GM18520 (cell line): Measurements from ENCODE around the gene NXNL1.
"Not testable (repeated sequence)": the region's sequence is repeated elsewhere in the genome, so short reads cannot be mapped to it uniquely, and the experiment has no call there.

ENCODE experiments used
- ATAC-seq: cut with Tn5 transposase; IDR thresholded peaks from one replicate; pipeline ENCODE4 v1.9.1; 2021; ENCODE audit not compliant: unreplicated experiment

NXNL1 gene, protein sequence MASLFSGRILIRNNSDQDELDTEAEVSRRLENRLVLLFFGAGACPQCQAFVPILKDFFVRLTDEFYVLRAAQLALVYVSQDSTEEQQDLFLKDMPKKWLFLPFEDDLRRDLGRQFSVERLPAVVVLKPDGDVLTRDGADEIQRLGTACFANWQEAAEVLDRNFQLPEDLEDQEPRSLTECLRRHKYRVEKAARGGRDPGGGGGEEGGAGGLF

DNA sequence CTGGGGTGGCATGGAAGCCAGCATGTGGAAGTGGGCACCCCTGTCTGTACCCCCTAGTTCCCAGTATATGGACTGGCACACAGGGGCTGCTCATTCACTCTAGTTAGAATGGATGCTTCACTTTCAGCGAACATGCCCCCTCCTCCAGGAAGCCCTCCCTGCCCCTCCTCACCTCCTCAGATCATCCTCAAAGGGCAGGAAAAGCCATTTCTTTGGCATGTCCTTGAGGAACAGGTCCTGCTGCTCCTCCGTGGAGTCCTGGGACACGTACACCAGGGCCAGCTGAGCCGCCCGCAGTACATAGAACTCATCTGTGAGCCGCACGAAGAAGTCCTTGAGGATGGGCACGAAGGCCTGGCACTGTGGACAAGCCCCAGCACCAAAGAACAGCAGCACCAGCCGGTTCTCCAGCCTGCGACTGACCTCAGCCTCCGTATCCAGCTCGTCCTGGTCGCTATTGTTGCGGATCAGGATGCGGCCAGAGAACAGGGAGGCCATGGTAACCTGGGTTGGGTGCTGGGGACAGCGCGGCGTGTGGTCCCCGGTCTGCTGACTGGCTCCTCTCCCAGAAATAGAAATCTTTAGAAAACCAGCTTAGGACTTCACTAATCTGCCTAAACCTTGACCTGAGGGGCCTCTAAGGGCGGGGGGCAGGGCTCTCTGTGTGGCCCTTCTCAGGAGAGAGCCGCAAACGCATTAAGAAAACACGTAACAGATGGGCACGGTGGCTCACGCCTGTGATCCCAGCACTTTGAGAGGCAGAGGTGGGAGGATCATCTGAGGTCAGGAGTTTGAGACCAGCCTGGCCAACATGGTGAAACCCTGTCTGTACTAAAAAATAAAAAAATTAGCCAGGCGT, at the start of gene NXNL1:
Gene NXNL1, minus strand, starts transcription at position 555 of the 859 bp plus-strand sequence. Its CDS starts 57 bp downstream, at position 498.
- ATAC-seq, result no peak

DNA sequence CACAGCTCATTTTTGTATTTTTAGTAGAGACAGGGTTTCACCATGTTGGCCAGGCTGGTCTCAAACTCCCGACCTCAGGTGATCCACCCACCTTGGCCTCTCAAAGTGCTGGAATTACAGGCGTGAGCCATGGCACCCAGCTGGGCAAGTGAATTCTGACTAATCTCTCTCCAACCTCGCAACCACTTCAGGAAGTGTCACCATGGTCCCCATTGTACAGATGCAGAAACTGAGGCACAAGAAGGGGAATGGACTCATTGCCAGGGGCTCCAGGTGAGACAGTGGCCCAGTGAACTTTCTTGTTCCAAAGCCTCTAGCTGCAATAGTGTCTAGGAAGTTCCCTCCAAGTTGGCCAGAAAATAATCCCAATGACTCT, 47.8 kb upstream of the NXNL1 start:
- ATAC-seq, result not testable (repeated sequence)

DNA sequence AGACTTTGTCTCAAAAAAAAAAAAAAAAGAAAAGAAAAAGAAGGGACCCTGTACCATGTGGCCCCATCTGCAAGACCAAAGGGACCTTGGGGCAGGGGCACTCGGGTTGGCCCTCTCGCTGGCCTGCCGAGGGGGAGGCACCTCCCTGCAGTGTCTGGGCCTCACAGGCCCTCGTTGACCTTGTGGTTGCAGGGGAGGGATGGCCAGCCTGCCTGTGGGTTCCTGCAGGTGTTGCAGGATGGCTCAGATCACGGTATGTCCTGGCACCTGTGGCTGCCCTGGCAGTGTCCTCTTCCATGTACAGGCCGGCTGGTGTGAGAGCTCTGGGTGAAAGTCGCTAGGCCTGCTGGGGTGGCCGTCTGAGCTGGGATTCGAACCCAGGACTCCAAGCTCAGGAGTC, 46.0 kb upstream of the NXNL1 start:
- ATAC-seq, result no peak

DNA sequence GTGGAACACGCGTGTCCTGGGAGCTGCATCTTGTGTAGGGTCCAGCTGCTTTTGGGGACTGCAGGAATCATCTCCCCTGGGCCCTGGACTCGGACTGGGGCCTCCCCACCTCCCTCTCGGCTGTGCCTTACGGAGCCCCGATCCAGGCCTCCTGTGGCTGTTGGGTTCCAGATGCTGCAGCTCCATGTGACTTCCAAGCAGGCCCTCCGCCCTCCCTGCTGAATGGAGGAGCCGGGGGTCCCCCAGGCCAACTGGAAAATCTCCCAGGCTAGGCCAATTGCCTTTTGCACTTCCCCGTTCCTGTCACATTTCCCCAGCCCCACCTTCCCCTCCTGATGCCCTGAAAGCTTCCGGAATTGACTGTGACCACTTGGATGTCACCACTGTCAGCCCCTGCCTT, 44.5 kb upstream of the NXNL1 start:
- ATAC-seq, result no peak

DNA sequence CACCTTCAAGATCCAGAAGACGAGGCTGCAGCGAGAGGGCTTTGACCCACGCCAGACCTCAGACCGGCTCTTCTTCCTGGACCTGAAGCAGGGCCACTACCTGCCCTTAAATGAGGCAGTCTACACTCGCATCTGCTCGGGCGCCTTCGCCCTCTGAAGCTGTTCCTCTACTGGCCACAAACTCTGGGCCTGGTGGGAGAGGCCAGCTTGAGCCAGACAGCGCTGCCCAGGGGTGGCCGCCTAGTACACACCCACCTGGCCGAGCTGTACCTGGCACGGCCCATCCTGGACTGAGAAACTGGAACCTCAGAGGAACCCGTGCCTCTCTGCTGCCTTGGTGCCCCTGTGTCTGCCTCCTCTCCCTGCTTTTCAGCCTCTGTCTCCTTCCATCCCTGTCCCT, 43.7 kb upstream of the NXNL1 start:
- no peak for ATAC-seq

DNA sequence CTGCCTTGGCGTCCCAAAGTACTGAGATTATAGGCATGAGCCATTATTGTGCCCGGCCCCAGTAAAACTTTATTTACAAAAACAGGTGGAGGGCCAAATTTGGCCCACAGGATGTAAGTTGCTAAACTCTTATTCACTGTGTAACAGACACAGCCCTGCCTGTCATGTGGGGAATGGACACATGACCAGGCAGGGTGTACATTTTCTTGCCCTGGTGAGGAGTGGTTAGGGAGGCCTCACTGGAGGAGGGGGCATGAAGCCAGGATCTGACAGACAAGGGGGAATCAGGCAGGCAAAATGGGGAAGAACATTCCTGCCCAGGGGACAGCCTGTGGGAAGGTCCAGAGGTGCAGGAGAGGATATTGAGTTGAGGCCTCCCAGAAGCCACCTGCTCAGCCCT, 43.3 kb upstream of the NXNL1 start:
- no peak for ATAC-seq

DNA sequence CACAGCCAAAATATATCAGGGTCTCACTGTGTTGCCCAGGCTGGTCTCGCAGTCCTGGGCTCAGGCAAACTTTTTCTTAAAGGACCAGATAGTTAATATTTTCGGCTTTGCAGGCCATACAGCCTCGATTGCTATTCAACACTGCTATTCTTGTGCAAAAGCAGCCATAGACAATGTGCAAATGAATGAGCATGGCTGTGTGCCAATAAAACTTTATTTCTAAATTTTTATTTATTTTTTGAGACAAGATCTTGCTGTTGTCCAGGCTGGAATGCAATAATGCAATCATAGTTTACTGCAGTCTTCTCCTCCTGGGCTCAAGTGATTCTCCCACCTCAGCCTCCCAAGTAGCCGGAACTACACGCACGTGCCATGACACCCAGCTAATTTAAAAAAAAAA, 42.5 kb upstream of the NXNL1 start:
- ATAC-seq, result no peak

DNA sequence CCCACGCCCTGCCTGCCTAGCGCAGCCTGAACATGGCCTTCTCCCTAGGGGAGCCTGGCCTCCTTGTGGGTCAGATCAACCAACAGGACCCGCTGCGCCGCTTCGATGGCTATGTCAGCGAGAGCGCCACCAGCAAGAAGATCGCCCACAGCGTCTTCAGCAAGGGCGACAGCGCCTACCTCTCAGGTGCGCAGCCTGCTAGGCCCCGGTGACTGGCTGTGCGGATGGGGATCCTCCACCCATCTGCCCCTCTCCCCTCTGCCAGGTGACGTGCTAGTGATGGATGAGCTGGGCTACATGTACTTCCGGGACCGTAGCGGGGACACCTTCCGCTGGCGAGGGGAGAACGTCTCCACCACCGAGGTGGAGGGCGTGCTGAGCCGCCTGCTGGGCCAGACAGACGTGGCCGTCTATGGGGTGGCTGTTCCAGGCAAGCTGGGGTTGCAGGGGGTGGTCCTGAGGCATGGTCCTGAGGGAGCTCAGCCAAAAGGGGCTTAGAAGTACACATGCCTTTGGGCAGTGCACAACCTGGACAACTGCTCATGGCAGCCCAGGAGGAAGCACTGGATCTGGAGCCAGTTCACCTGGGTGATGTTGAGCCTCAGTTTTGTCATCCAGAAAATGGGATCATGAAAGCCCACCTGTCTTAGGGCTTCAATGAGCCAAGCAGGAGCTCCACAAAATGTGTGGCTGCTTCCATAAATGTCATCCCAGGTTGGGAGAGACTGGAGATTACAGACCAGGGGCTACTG, 39.9 kb upstream of the NXNL1 start:
- no peak for ATAC-seq

DNA sequence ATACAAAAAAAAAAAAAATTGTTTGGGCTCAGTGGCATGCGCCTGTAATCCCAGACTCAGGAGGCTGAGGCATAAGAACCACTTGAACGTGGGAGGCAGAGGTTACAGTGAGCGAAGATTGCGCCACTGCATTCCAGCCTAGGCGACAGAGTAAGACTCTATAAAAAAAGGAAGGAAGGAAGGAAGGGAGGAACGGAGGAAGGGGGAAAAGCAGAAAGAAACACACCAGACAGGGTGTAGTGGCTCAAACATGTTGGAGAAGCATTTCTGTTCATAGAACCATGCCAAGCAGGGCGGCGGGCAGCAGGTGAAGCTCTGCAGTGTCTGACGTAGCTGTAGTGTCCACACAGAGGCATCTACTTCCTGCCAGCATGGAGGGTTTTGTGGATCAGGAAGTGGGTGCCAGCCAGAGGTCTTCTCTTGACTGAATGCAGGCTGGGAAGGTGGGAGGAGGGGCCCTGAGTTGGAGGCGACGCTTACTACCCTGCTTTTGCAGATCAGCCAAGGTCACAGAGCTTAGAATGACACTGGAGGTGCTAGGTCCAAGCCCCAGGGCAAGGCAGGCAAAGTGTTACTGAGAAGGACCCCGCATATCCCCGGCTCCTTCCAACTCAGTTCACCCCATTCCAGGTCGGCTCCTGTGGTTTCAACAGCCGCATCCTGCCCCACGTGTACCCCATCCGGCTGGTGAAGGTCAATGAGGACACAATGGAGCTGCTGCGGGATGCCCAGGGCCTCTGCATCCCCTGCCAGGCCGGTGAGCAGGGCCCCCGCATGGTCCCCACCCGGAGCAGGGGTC, 39.1 kb upstream of the NXNL1 start:
- ATAC-seq, result no peak

DNA sequence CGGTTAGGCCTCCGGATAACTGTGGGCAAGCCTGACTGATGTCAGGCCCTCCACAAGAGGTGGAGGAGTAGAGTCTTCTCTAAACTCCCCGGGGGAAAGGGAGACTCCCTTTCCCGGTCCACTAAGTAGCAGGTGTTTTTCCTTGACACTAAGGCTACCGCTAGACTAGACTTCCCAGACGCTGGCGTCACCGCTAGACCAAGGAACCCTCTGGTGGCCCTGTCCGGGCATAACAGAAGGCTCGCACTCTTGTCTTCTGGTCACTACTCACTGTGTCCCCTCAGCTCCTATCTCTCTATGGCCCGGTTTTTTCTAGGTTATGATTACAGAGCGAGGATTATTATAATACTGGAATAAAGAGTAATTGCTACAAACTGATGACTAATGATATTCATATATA, 38.3 kb upstream of the NXNL1 start:
- not testable (repeated sequence) for ATAC-seq

DNA sequence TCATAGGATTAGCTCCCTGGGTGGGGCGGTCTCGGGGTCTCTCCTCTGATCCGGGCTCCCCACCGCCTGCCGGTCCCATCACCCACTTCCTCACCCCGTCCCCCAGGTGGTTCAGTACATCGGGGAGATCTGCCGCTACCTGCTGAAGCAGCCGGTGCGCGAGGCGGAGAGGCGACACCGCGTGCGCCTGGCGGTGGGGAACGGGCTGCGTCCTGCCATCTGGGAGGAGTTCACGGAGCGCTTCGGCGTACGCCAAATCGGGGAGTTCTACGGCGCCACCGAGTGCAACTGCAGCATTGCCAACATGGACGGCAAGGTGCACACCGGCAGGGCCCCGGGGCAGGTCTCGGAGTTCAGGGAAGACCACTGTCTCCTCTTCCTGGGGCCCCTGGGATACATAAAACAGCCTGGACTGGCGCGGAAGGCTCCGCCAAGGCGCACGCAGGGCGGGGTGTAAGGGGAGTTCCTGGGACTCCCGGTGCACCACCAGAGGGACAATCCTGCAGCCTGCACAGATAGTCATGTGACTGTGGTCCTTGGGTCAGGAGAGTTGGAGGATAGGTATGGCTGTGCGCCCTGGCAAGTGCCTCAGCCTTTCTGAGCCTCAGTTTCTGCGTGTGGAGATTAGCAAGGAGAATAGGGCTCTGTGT, 36.5 kb upstream of the NXNL1 start:
- no peak for ATAC-seq

DNA sequence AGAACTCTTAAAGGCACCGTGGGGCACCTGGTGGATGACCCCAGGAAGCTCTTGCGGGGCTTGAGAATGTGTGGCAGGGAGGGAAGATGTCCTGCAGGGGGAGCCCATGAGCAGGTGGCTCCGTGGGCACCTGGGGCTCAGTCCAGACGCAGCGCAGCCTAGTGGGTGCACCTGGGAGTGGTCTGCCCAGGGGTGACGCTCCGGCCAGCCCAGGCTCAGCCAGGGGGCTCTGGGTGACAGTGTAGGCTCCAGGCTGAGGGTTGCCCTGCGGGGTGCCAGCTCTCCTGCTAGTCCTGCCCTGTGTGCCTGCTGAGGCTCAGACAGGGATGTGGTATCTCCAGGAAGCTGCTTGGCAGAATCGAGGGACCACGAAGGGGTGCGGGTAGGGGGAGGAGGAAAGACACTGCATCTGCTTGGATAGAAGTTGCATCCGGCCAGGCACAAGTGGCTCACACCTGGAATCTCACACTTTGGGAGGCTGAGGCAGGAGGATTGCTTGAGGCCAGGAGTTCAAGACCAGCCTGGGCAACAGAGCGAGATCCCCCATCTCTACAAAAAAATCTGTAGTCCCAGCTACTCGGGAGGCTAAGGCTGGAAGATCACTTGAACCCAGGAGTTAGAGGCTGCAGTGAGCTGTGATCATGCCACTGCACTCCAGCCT, 35.7 kb upstream of the NXNL1 start:
- ATAC-seq, result no peak

DNA sequence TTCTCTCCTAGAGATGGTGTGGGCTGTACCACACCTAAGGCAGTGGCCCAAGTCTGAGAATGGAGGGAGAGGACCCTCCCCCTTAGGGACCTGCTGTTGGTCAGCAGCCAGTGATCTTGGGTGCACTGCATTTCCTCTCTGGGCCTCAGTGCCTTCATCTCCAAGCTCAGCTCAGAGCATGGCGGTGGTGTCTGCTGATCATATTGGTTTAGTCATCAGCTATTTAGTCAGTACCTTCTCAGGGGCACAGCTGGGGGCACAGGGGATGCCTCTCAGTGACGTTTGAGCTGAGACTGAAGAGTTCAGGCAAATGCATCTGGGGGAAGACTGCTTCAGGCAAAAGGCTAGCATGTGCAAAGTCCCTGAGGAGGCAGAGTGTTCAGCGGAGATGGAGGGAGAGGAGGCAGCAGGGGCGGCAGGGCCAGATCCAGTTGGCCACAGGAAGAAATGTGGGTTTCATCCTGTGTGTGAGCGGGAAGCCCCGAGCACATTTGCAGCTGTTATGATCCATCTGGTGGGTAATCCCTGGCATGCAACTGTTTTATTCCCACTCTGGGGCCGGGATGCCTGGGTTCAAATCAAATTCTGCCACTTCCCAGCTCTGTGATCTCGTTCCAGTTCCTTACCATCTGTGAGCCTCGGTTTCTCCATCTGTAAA, 35.0 kb upstream of the NXNL1 start:
- no peak for ATAC-seq

DNA sequence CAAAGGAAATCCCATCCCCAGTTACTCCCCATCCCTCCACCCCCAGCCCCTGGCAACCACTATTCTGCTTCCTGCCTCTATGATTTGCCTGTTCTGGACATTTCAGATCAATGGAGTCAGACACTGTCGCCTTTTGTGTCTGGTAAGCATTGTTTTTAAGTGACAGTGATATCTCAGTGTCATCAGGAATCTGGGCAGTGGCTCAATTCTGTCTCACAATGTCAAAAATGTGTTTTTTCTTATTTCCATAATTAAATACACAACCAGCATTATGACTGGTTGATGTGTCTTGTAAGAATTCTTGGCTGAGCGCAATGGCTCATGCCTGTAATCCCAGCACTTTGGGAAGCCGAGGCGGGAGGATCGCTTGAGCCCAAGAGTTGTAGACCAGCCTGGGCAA, 30.6 kb upstream of the NXNL1 start:
- ATAC-seq, result no peak

DNA sequence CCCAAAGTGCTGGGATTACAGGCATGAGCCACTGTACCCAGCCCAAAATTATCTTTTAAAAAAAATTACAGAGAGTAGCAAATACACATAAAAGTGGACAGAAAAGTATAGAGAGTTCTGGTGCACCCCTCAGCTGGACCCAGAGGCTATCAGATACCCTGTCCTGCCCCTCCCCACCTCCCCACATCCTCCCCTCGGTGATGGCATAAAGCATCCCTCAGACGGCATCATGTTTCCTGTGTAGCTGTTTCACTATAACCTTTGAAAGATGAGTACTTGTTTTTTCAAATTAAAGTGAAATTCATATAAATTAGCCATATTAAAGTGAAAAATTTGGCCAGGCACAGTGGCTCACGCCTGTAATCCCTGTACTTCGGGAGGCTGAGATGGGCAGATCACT, 29.7 kb upstream of the NXNL1 start:
- no peak for ATAC-seq

DNA sequence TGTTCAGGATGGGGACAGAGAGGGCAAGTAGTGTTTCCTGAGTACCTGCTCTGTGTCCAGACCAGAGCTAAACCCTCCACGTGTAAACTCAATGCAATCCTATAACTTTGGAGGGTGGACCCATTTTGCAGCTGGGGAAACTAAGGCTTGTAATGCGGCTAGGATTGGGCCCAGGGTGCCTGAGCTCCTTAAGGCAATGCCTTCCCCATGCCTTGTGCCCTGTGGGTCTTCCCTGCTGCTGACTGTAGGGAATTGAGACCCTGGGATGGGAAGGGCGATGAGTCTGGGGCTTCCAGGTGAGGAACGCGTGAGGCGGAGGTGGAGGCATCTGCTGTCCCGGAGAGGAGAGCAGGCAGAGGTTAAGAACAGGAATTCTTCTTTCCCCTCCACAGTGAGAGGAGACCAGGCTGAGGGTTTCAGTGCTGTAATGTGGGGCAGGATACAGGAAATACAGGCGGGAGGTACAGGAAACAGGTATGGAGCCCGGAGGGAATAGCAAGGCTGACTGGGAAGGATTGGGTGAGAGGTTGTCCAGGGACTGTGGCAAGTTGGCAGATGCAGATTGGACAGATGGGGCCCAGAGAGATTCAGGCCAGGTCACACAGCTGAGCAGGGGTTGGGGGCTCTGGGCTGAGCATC, 28.8 kb upstream of the NXNL1 start:
- ATAC-seq, result no peak

DNA sequence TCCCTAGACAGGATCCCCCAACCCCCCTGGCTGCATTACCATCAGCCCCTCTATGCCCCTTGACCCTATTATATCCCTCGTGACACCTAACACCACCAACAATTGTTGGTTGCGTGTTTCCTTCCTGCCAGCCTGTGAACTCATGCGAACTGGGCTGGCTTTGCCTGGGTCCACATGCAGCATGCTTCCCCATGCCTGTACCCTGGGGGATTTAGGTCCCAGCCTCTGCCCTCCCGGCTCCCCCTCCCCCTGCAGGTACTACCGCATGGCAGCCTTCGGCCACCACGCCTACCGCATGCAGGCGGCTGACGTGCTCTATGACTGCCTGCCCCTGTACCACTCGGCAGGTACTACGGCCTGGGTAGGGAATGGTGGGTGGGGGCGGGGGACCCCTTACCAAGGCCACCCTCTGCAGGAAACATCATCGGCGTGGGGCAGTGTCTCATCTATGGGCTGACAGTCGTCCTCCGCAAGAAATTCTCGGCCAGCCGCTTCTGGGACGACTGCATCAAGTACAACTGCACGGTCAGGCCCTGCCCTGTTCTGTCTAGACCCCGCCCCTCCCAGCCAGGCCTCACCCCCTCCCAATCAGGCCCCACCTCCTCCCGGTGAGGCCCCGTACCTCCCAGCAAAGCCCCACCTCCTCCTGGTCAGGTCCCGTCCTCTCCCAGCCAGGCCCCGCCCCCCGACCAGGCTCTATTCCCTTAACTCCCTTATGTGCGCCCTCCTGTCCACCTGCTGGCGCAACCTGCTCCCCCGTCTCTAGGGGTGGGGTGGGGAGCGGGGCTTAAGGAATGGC, 28.1 kb upstream of the NXNL1 start:
- no peak for ATAC-seq
